ENCODE measurements around the gene GALNT18.

The GALNT18 gene

DNA sequence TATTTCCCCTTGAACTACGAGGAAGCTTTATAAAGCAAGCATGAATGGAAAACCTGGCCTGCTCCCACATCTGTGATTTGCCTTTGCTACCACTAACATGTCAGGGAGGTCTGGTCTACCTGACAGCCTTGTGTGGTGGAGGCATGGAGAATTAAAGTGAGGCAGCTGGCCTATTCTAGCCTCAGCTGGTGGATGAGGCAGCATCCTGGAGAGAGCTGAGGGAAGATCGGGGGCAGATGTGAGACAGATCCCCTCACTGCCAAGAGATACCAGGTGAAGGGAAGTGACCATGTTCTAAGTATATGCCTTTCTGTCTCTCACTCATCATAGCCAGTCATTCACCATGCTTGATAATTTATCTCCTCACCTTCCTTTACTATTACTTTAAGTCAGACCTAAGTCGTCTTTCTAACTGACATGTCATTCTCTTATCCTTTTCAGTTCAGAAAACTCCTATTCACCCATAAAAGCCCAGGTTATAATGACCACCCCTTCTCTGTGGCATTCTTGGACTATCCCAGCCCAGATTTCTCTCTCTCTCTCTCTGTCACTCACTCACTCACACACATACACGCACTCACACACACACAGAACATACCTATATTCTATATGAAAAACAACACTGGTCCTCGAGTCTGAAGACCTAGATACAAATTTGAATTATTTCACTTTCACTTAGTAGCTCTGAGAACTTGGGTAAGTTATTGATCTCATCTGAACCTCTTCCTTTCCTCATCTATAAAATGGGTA lies 359.5 kb downstream of the GALNT18 start:
- Histone ChIP-seq H3K27me3 (no peaks in the 10 kb centered on the region), H3K9me3 (no peaks in the 10 kb centered on the region), H3K4me1 (no peaks in the 10 kb centered on the region; the same call in 1 of the 2 replicates), H3K36me3 (no peaks in the 10 kb centered on the region), H3K4me3 (ENCODE audit: low read depth, low read length) (no peak overlapping the region)
- TF ChIP-seq, protein P1, sequence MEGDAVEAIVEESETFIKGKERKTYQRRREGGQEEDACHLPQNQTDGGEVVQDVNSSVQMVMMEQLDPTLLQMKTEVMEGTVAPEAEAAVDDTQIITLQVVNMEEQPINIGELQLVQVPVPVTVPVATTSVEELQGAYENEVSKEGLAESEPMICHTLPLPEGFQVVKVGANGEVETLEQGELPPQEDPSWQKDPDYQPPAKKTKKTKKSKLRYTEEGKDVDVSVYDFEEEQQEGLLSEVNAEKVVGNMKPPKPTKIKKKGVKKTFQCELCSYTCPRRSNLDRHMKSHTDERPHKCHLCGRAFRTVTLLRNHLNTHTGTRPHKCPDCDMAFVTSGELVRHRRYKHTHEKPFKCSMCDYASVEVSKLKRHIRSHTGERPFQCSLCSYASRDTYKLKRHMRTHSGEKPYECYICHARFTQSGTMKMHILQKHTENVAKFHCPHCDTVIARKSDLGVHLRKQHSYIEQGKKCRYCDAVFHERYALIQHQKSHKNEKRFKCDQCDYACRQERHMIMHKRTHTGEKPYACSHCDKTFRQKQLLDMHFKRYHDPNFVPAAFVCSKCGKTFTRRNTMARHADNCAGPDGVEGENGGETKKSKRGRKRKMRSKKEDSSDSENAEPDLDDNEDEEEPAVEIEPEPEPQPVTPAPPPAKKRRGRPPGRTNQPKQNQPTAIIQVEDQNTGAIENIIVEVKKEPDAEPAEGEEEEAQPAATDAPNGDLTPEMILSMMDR (IDR thresholded peaks at IDR 0.05; ENCODE audit: low read depth, low read length): no peak
- DNase-seq: no peak

DNA sequence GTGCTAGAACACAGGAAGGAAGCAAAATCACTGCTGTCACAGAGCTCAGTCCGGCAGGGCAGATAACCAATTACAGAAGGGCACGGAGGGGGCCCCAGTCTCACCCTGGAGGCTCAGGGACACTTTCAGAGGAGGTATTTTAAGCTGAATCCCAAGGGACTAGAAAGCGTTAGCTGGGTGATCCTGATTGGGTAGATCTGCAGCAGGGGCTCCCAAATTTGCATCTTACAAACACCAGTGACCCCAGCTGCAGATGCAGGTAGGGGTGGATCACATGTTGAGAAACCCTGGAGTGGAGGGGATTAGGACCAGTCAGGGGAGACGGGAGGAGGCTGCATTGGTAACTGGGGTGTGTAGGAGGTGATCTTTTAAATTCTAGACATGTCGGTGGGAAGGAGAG lies 360.2 kb downstream of the GALNT18 start:
- Histone ChIP-seq H3K36me3 (no peaks in the 10 kb centered on the region), H3K4me3 (ENCODE audit: low read depth, low read length) (no peak overlapping the region), H3K27me3 (no peaks in the 10 kb centered on the region), H3K4me1 (no peaks in the 10 kb centered on the region; the same call in 1 of the 2 replicates), H3K9me3 (no peaks in the 10 kb centered on the region)
- DNase-seq: no peak
- TF ChIP-seq, protein P1 (IDR thresholded peaks at IDR 0.05; ENCODE audit: low read depth, low read length): no peak

DNA sequence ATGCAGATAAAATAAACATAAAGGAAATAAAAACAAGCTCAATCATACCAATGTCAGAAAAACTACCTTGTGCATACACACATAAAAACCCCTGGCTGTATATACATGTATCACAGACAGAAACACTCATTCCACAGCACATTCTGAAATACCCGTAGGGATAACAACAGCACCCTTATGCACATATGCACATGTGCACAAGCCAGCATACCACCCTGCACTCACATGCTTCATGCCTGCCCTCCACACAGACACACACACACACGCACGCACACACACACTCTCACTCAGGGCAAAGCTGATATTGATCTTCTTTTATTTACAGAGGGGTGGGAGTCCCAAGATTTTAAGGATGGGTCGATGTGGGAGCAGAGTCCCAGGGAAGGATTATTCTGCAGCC lies 360.9 kb downstream of the GALNT18 start:
- H3K9me3 ChIP-seq: no peaks in the 10 kb centered on the region
- TF ChIP-seq, protein P1 (IDR thresholded peaks at IDR 0.05; ENCODE audit: low read depth, low read length): no peak
- DNase-seq: no peak
- no peaks in the 10 kb centered on the region for H3K27me3 ChIP-seq
- H3K36me3 ChIP-seq: no peaks in the 10 kb centered on the region
- no peaks in the 10 kb centered on the region; the same call in 1 of the 2 replicates for H3K4me1 ChIP-seq
- H3K4me3 ChIP-seq (ENCODE audit: low read depth, low read length): no peak overlapping the region

GRCh38 chr11:11253995-11254394 lies 367.8 kb downstream of the GALNT18 start:
- Histone ChIP-seq H3K27me3 (no peaks in the 10 kb centered on the region), H3K4me1 (no peaks in the 10 kb centered on the region), H3K36me3 (no peaks in the 10 kb centered on the region), H3K9me3 (no peaks in the 10 kb centered on the region), H3K4me3 (ENCODE audit: low read depth, low read length) (no peak overlapping the region)
- DNase-seq: no peak
- TF ChIP-seq, protein P1 (IDR thresholded peaks at IDR 0.05; ENCODE audit: low read depth, low read length): no peak

GRCh38 chr11:11253497-11253896 lies 368.3 kb downstream of the GALNT18 start:
- H3K36me3 ChIP-seq: no peaks in the 10 kb centered on the region
- no peaks in the 10 kb centered on the region for H3K9me3 ChIP-seq
- H3K4me3 ChIP-seq (ENCODE audit: low read depth, low read length): no peak overlapping the region
- H3K4me1 ChIP-seq: no peaks in the 10 kb centered on the region
- no peak for DNase-seq
- TF ChIP-seq, protein P1 (IDR thresholded peaks at IDR 0.05; ENCODE audit: low read depth, low read length): no peak
- H3K27me3 ChIP-seq: no peaks in the 10 kb centered on the region

DNA sequence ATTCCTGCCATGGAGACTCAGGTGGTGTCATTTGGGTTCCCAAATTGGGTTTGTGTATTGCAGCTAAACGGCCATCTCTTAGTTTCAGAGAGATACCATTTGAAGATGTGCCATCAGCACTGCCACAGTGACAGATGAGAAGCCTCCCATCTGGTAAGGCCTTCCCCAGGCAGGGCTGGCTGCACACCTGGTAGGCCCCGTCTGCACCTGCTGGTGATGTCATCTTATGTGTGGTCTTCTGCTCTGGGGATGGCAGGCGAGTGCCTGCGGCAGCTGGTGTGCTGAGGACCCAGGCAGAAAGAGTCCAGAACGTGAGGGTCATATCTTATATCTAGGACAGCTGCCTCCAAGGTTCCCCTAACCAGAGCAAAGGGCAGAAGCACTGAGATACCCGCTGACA lies 369.4 kb downstream of the GALNT18 start:
- H3K36me3 ChIP-seq: no peaks in the 10 kb centered on the region
- H3K27me3 ChIP-seq: no peaks in the 10 kb centered on the region
- H3K9me3 ChIP-seq: no peaks in the 10 kb centered on the region
- DNase-seq: no peak
- H3K4me3 ChIP-seq (ENCODE audit: low read depth, low read length): no peak overlapping the region
- TF ChIP-seq, protein P1 (IDR thresholded peaks at IDR 0.05; ENCODE audit: low read depth, low read length): no peak
- no peaks in the 10 kb centered on the region for H3K4me1 ChIP-seq
